K562 (cell line): ENCODE results near the gene ASNS. TPM values are rescaled to one million over a fixed set of nuclear protein-coding genes. Genes with fewer than 3 reads are reported as not detected.

Experiments
- ATAC-seq: fragments of 200-7000 bp; cut with Tn5 transposase; 3 replicates; pipeline ENCODE4 v1.9.1; 2020; ENCODE audit warnings: moderate library complexity
- BruUV-seq: library from RNA; stranded (reverse); fragments of 400-500 nt; replicated peaks from 2 replicates; lab custom pipeline; 2021; lab: Mats Ljungman, UMichigan
- CTCF ChIA-PET: fragments of 300-600 bp; formaldehyde crosslinking; extraction: SDS; loops from one replicate; lab custom pipeline; 2021; ENCODE audit warnings: low intra/inter-chr PET ratio; lab: Yijun Ruan, JAX
- POLR2A ChIA-PET: fragments of 300-600, 350-650 bp; sonication (Branson Sonifier 250); formaldehyde crosslinking; extraction: SDS; loops from one replicate; lab custom pipeline; 2021; ENCODE audit warnings: antibody characterized with exemption, inconsistent platforms; lab: Yijun Ruan, JAX
- DNase-seq, 4 experiments: peaks; one replicate each; pipeline versions ENCODE4 v3.0.0 to v3.0.0-alpha.2; 2011 to 2018; ENCODE audit warnings: low spot score in 3 of 4, mixed read lengths in 3 of 4; ENCODE audit errors: extremely low read depth in 1 of 4
- FAIRE-seq: peaks from 2 replicates; lab custom pipeline; 2011; peaks lifted over from hg19 to GRCh38; lab: Jason Lieb, UNC
- H2AFZ ChIP-seq: 2 replicates; pipeline ENCODE4 v1.6.0; 2011; ENCODE audit warnings: low read depth, low read length, control low read depth, inconsistent platforms
- H3K27ac ChIP-seq: fragments of 200-600 bp; 3 replicates; pipeline ENCODE4 v1.8.0; 2011; ENCODE audit warnings: low read depth, mild to moderate bottlenecking, control low read depth, inconsistent platforms, low read length, moderate library complexity, mixed read lengths; ENCODE audit errors: extremely low read depth
- H3K27me3 ChIP-seq, 2 experiments: fragments of 300-600 bp in 1 of 2; 2 replicates in 1 of 2; 3 replicates in 1 of 2; pipeline versions ENCODE4 v1.6.0 to v1.8.0; 2011; ENCODE audit warnings: inconsistent platforms in 2 of 2, low read length in 2 of 2, mild to moderate bottlenecking in 1 of 2, mixed read lengths in 1 of 2, moderate library complexity in 1 of 2; ENCODE audit not compliant: control insufficient read depth in 2 of 2, insufficient read depth in 2 of 2
- H3K36me3 ChIP-seq: fragments of 300-600 bp; 3 replicates; pipeline ENCODE4 v1.8.0; 2011; ENCODE audit warnings: mild to moderate bottlenecking, low read length, inconsistent platforms; ENCODE audit not compliant: control insufficient read depth, insufficient read depth
- H3K4me1 ChIP-seq, 2 experiments: fragments of 200-600 bp in 1 of 2; replicated peaks in 1 of 2; 2 replicates in 1 of 2; 3 replicates in 1 of 2; pipeline versions ENCODE4 v1.5.1 to v1.8.0; 2011; ENCODE audit warnings: inconsistent platforms in 2 of 2, low read length in 2 of 2, mild to moderate bottlenecking in 1 of 2, mixed read lengths in 1 of 2, moderate library complexity in 1 of 2; ENCODE audit not compliant: control insufficient read depth in 2 of 2, insufficient read depth in 2 of 2
- H3K4me2 ChIP-seq: 2 replicates; pipeline ENCODE4 v1.6.1; 2011; ENCODE audit warnings: low read length, control low read depth, inconsistent platforms, mixed read lengths; ENCODE audit not compliant: insufficient read depth
- H3K4me3 ChIP-seq: fragments of 200-600 bp; sonication (generic), shearing (Covaris generic); 2 replicates; pipeline ENCODE4 v1.5.1; 2016; ENCODE audit warnings: control low read depth, inconsistent platforms
- H3K79me2 ChIP-seq: fragments of 200-600 bp; 3 replicates; pipeline ENCODE4 v1.8.0; 2011; ENCODE audit warnings: low read length, inconsistent platforms; ENCODE audit not compliant: control insufficient read depth, insufficient read depth
- H3K9ac ChIP-seq, 2 experiments: 2 replicates each; pipeline versions ENCODE4 v1.6.0 to v1.6.1; 2011; ENCODE audit warnings: low read depth in 2 of 2, low read length in 2 of 2, control low read depth in 1 of 2, inconsistent platforms in 1 of 2, mild to moderate bottlenecking in 1 of 2, mixed read lengths in 1 of 2; ENCODE audit not compliant: insufficient read depth in 1 of 2
- H3K9me1 ChIP-seq: one replicate; pipeline ENCODE4 v1.6.0; 2011; ENCODE audit warnings: inconsistent platforms, mild to moderate bottlenecking, low read length, moderate library complexity; ENCODE audit not compliant: control insufficient read depth, insufficient read depth
- H3K9me3 ChIP-seq: replicated peaks from 2 replicates; pipeline ENCODE4 v1.5.1; 2011; ENCODE audit warnings: low read depth, low read length, inconsistent platforms; ENCODE audit not compliant: control insufficient read depth, insufficient read depth
- H4K20me1 ChIP-seq: replicated peaks from 2 replicates; pipeline ENCODE4 v1.6.1; 2011; ENCODE audit warnings: low read length, inconsistent platforms, mixed read lengths; ENCODE audit not compliant: control insufficient read depth, insufficient read depth
- ARID2 ChIP-seq: fragments of 450-650 bp; IDR thresholded peaks from 2 replicates; pipeline ENCODE4 v1.6.1; 2017; ENCODE audit warnings: antibody characterized with exemption, mild to moderate bottlenecking
- CTBP1 ChIP-seq: fragments of 450-650 bp; IDR thresholded peaks from 2 replicates; pipeline ENCODE4 v1.6.1; 2016; ENCODE audit warnings: borderline replicate concordance
- ETV6 ChIP-seq, 3 experiments: fragments of 150-350 bp in 1 of 3; sonication (generic) in 1 of 3; formaldehyde crosslinking in 1 of 3; IDR thresholded peaks; 2 replicates each; pipeline versions ENCODE4 v1.6.1 to v1.8.0; 2014 to 2022; ENCODE audit warnings: borderline replicate concordance in 2 of 3, low read depth in 2 of 3, antibody characterized with exemption in 1 of 3, low read length in 1 of 3, mild to moderate bottlenecking in 1 of 3, missing genetic modification reagents in 1 of 3
- ZNF140 ChIP-seq: fragments of 250-450 bp; sonication (Bioruptor Pico); IDR thresholded peaks from 2 replicates; pipeline ENCODE4 v1.8.0; 2021; ENCODE audit warnings: moderate library complexity, mild to moderate bottlenecking, inconsistent platforms
- WGBS: fragments of 100-300 bp; shearing (Covaris generic); methylation state at CpG from one replicate; pipeline ENCODE4 v1.1.6; 2016; ENCODE audit warnings: low coverage, mixed read lengths; ENCODE audit not compliant: insufficient coverage; ENCODE audit errors: missing lambda C conversion rate; 5-methylcytosine and 5-hydroxymethylcytosine counted together
- in situ Hi-C: fragments of 300-500 bp; cut with MboI; formaldehyde crosslinking; loops from 4 replicates; pipeline ENCODE4 v1.15.0; 2018; ENCODE audit warnings: inconsistent platforms, mixed read lengths
- intact Hi-C: fragments of 100-400 bp; cut with micrococcal nuclease; formaldehyde crosslinking; loops from 2 replicates; pipeline ENCODE4 v1.14.2; 2022
- polyA plus RNA-seq, 8 experiments: library from polyadenylated mRNA; depleted of rRNA in 4 of 8; stranded (reverse) in 5 of 8; unstranded in 3 of 8; fragments of >200 nt; fragmentation: Nextera tagmentation in 2 of 8; fragmentation: Illumina TruSeq in 1 of 8; extraction: Ambion mirVana in 2 of 8; extraction: Trizol in 1 of 8; gene quantifications; 2 replicates each; pipeline versions ENCODE4 v1.2.1 to v1.2.3, GENCODE V29; 2011 to 2014; ENCODE audit warnings: inconsistent platforms in 1 of 8, missing spikeins in 1 of 8
- total RNA-seq, 7 experiments: library from RNA; depleted of rRNA in 6 of 7; stranded (reverse); fragments of >200 nt in 6 of 7; fragmentation: Illumina TruSeq in 2 of 7; extraction: Trizol in 2 of 7; gene quantifications; 2 replicates each; pipeline versions ENCODE4 v1.2.1 to v1.2.3, GENCODE V29; 2011 to 2021; ENCODE audit warnings: low replicate concordance in 1 of 7
- TF ChIP-seq, protein P1 (sequence below), 2 experiments: fragments of 450-650 bp; formaldehyde crosslinking in 1 of 2; IDR thresholded peaks; 2 replicates each; pipeline versions ENCODE4 v1.4.0 to v1.6.1; 2014 to 2020; ENCODE audit warnings: mild to moderate bottlenecking in 2 of 2, borderline replicate concordance in 1 of 2, low read depth in 1 of 2
- TF ChIP-seq, protein P2 (sequence below), 3 experiments: IDR thresholded peaks in 2 of 3; conservative IDR thresholded peaks in 1 of 3; 2 replicates each; pipeline ENCODE4 v1.5.1; 2011 to 2012; ENCODE audit warnings: low read length in 3 of 3, mild to moderate bottlenecking in 3 of 3, control low read depth in 2 of 3, improper control_type of control experiment in 1 of 3, inconsistent platforms in 1 of 3, low read depth in 1 of 3, mixed read lengths in 1 of 3, moderate library complexity in 1 of 3; ENCODE audit not compliant: insufficient read depth in 2 of 3

ASNS gene
- total and polyA plus RNA-seq, 9 of the 15 experiments (the other 6 are each of a cell fraction or from before 2014, with no cell fraction given) = 42.1 to 354 (median 215) TPM

DNA sequence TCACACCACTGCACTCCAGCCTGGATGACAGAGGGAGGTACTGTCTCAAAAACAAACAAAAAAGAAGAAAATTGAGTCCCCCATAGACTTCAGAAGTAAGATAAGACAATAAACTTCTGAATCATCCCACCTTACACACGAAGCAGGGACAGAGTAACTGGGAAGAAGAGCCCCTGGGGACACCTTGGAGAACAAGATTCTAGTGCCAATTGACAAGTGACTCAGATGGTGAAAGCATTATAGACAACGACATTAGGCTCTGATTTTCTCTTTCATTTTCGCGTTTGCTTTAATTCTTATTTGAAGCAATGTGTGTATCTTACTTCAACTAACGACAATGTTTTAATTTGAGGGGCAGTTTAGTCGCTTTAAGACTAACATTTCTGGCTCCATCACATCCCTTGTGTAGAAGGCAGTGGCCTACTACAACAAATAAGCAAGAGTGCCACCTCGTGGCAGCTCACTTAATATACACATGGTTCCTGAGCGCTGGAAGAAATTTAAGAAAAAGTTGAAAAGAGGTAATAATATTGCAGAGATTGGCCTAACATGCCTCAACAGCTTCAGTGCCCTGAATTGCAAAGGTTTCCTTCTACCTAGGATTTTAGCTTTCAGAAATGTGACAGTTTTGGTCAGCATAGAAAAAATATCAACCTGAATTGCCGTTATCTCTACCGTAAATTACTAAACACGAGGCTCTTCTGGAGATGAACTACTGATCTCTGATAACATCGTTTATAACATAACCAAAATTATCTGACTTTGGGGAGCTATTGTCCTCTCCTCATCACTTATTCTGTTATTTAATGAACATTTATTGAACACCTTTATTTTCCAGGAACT lies 36.7 kb downstream of the ASNS start:
- FAIRE-seq (peak; percentile 88), DNase-seq (peak; percentile 37 to 81 (median 44)), ATAC-seq (peak; percentile 98)
- no peak overlapping the region for H3K4me3 ChIP-seq
- WGBS = 2% methylated on average over 12 of the region's 12 CpGs
- H3K4me1 ChIP-seq = no peaks in the 10 kb centered on the region
- H4K20me1 ChIP-seq = no peaks in the 10 kb centered on the region
- no peak overlapping the region for H3K4me2 ChIP-seq
- ChIA-PET POLR2A (no interaction called here), CTCF (interaction anchor here (0.7 to 3.4 kb wide), 5 partner anchors 10 to 1760 kb away, joined by 4 to 17 read pairs (median 12); no protein-coding TSS in a partner anchor)
- no peak overlapping the region for H3K27ac ChIP-seq
- no peaks in the 10 kb centered on the region for H3K36me3 ChIP-seq
- no peaks in the 10 kb centered on the region for H3K9me3 ChIP-seq
- H3K79me2 ChIP-seq = no peaks in the 10 kb centered on the region
- peaks cover 11 to 13% of the 10 kb centered on the region in 2 experiments for H3K27me3 ChIP-seq
- no peak overlapping the region for H2AFZ ChIP-seq
- in situ Hi-C loops (loop anchor here (5.0 to 10.0 kb wide), 2 partner anchors 341 to 733 kb away; no protein-coding TSS in a partner anchor), intact Hi-C loops (loop anchor here (1.0 to 10.0 kb wide), 5 partner anchors 161 to 731 kb away; no protein-coding TSS in a partner anchor)
- no TSS peak for BruUV-seq
- no peaks in the 10 kb centered on the region for H3K9me1 ChIP-seq
- H3K9ac ChIP-seq = no peak overlapping the region
- TF ChIP-seq ARID2 (0 out of 2 replicates have a peak, but pooled peaks have one; percentile 39), CTBP1 (peak; percentile 39; the same call in 1 of the 2 replicates), ZNF140 (CRISPR knock-in tag) (no peak), ETV6 (IDR thresholded peaks at IDR 0.05; ENCODE audit: borderline replicate concordance in 1 of 2, low read depth in 2 of 2, low read length in 1 of 2) (no peak), ETV6 (CRISPR knock-in tag; IDR thresholded peaks at IDR 0.05; ENCODE audit: borderline replicate concordance) (no peak)
- TF ChIP-seq, protein P1, sequence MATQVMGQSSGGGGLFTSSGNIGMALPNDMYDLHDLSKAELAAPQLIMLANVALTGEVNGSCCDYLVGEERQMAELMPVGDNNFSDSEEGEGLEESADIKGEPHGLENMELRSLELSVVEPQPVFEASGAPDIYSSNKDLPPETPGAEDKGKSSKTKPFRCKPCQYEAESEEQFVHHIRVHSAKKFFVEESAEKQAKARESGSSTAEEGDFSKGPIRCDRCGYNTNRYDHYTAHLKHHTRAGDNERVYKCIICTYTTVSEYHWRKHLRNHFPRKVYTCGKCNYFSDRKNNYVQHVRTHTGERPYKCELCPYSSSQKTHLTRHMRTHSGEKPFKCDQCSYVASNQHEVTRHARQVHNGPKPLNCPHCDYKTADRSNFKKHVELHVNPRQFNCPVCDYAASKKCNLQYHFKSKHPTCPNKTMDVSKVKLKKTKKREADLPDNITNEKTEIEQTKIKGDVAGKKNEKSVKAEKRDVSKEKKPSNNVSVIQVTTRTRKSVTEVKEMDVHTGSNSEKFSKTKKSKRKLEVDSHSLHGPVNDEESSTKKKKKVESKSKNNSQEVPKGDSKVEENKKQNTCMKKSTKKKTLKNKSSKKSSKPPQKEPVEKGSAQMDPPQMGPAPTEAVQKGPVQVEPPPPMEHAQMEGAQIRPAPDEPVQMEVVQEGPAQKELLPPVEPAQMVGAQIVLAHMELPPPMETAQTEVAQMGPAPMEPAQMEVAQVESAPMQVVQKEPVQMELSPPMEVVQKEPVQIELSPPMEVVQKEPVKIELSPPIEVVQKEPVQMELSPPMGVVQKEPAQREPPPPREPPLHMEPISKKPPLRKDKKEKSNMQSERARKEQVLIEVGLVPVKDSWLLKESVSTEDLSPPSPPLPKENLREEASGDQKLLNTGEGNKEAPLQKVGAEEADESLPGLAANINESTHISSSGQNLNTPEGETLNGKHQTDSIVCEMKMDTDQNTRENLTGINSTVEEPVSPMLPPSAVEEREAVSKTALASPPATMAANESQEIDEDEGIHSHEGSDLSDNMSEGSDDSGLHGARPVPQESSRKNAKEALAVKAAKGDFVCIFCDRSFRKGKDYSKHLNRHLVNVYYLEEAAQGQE (IDR thresholded peaks at IDR 0.05; ENCODE audit: borderline replicate concordance) = peak; percentile 85
- TF ChIP-seq, protein P1 (CRISPR knock-in tag; IDR thresholded peaks at IDR 0.05; ENCODE audit: low read depth) = no peak
- TF ChIP-seq, protein P2, sequence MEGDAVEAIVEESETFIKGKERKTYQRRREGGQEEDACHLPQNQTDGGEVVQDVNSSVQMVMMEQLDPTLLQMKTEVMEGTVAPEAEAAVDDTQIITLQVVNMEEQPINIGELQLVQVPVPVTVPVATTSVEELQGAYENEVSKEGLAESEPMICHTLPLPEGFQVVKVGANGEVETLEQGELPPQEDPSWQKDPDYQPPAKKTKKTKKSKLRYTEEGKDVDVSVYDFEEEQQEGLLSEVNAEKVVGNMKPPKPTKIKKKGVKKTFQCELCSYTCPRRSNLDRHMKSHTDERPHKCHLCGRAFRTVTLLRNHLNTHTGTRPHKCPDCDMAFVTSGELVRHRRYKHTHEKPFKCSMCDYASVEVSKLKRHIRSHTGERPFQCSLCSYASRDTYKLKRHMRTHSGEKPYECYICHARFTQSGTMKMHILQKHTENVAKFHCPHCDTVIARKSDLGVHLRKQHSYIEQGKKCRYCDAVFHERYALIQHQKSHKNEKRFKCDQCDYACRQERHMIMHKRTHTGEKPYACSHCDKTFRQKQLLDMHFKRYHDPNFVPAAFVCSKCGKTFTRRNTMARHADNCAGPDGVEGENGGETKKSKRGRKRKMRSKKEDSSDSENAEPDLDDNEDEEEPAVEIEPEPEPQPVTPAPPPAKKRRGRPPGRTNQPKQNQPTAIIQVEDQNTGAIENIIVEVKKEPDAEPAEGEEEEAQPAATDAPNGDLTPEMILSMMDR (IDR thresholded peaks at IDR 0.05 in 2 of 3, conservative IDR thresholded peaks at IDR 0.05 in 1 of 3; ENCODE audit: insufficient read depth in 2 of 3, low read depth in 1 of 3, low read length in 3 of 3) = peak; percentile 70 to 82 (median 78)
